ENCODE data around the gene TDG.

TDG gene

GRCh38 chr12:103965590-103966504 is at the start of gene TDG:
TDG (plus strand) TSS chr12:103965872; CDS start chr12:103966038, 166 bp downstream.
- DNase-seq (ENCODE audit: low read depth in 2 of 2), result peak; percentile 90

GRCh38 chr12:103917873-103918272 is 47.8 kb upstream of the TDG start:
- DNase-seq (ENCODE audit: low read depth in 2 of 2), result no peak

- DNase-seq (ENCODE audit: low read depth in 2 of 2), result peak; percentile 30 to 31
These were observed 40.7 kb upstream of the TDG start for GRCh38 chr12:103924761-103925641.

- peak; percentile 10 to 15 for DNase-seq (ENCODE audit: low read depth in 2 of 2)
These were observed 37.0 kb upstream of the TDG start for GRCh38 chr12:103928682-103929045.

GRCh38 chr12:103929046-103929783 is 36.5 kb upstream of the TDG start:
- peak; percentile 60 to 75 for DNase-seq (ENCODE audit: low read depth in 2 of 2)

- no peak for DNase-seq (ENCODE audit: low read depth in 2 of 2)
These were observed 36.0 kb upstream of the TDG start for GRCh38 chr12:103929784-103930033.

GRCh38 chr12:103930034-103930786 is 35.5 kb upstream of the TDG start, which contains the start of gene HSP90B1:
HSP90B1 (plus strand) TSS chr12:103930410; CDS start chr12:103930516, 106 bp downstream.
- DNase-seq (ENCODE audit: low read depth in 2 of 2), result peak; percentile 97 to 100

- peak; percentile 11 to 22 for DNase-seq (ENCODE audit: low read depth in 2 of 2)
These were observed 34.6 kb upstream of the TDG start for GRCh38 chr12:103930787-103931735.

- DNase-seq (ENCODE audit: low read depth in 2 of 2), result no peak
These were observed 32.4 kb upstream of the TDG start for GRCh38 chr12:103933237-103933636.

- DNase-seq (ENCODE audit: low read depth in 2 of 2), result no peak
These were observed 29.0 kb upstream of the TDG start for GRCh38 chr12:103936679-103937078.

- no peak for DNase-seq (ENCODE audit: low read depth in 2 of 2)
These were observed 20.7 kb upstream of the TDG start for GRCh38 chr12:103944964-103945363.

GRCh38 chr12:103947871-103948555 is 17.7 kb upstream of the TDG start:
- no peak for DNase-seq (ENCODE audit: low read depth in 2 of 2)

GRCh38 chr12:103948746-103949406 is 16.8 kb upstream of the TDG start:
- DNase-seq (ENCODE audit: low read depth in 2 of 2), result no peak

- DNase-seq (ENCODE audit: low read depth in 2 of 2), result no peak
These were observed 13.2 kb upstream of the TDG start for GRCh38 chr12:103952497-103952896.

GRCh38 chr12:103955811-103956508 is 9.7 kb upstream of the TDG start:
- DNase-seq (ENCODE audit: low read depth in 2 of 2), result no peak

- DNase-seq (ENCODE audit: low read depth in 2 of 2), result no peak
These were observed 9.1 kb upstream of the TDG start for GRCh38 chr12:103956509-103957027.

- no peak for DNase-seq (ENCODE audit: low read depth in 2 of 2)
These were observed 7.7 kb upstream of the TDG start for GRCh38 chr12:103957865-103958388.

- no peak for DNase-seq (ENCODE audit: low read depth in 2 of 2)
These were observed 7.1 kb upstream of the TDG start for GRCh38 chr12:103958621-103959020.
